T follicular helper cell (primary cell): Measurements from ENCODE around the gene RBM17.
"Not testable (repeated sequence)": the region's sequence is repeated elsewhere in the genome, so short reads cannot be mapped to it uniquely, and the experiment has no call there.

ENCODE experiments used
- DNase-seq: peaks from one replicate; pipeline ENCODE4 v3.0.0-alpha.2; 2020; ENCODE audit warnings: low read depth

The RBM17 gene

DNA sequence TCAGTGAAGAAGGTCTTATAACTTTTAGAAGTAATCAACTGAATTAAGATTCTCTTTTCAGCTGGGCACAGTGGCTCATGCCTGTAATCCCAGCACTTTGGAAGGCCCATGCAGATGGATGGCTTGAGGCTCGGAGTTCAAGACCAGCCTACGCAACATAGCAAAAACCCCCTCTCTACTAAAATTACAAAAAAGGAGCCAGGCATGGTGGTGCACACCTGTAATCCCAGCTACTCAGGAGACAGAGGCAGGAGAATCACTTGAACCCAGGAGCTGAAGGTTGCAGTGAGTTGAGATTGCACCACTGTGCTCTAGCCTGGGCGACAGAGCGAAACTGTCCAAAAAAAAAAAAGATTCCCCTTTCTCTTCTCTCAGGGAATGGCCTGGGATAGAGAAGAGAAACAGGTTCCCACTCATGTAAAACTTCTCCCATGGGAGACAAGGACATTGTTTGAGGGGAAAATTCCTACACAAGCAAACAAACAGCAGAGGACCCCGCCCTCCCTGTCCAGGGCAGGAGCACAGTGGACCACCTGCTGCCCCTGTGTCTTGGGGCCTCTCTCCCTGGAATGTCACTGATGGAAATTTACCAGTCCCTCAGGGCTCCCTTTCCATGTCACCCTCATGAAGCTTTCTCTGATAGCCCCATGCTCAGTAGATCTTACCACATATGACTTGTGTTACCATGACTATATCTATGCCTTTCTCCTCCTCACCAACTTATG is 32.3 kb upstream of the RBM17 start:
- no peak for DNase-seq

DNA sequence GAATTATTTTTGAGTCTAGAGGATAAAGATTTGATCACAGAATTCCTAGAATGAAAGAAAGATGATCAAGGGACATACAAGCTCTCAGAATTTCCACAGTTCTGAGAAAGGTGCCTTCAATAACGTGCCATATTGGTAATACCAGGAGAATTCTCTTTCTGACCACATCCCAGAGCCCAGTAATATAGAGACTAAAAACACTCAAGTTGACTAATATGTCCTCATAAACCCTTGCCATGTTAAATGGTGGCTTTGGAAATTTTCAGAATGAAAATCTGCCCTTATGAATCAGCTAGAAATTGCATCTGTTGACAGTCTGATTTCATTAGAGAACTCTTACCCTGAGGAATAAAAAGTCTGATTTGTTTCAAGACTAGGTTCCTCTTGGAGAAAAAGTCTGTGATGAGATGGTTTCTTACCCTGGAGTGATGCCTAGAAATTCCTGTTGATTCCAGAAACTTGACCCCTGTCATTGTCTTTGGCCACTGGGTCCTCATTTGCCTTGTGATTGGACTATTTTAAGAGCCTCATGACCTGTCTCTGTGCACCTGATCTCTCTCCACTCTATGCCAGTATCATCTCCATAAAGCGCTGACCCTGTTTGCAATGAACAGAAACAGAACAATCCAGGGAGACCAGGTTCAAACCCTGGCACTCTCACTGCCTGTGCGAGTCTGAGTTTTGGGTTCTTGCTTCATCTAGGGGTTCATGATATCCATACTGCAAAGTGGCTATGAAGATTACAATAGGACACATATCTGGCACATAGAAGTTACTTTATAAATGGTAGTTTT is 30.0 kb upstream of the RBM17 start:
- DNase-seq = no peak

DNA sequence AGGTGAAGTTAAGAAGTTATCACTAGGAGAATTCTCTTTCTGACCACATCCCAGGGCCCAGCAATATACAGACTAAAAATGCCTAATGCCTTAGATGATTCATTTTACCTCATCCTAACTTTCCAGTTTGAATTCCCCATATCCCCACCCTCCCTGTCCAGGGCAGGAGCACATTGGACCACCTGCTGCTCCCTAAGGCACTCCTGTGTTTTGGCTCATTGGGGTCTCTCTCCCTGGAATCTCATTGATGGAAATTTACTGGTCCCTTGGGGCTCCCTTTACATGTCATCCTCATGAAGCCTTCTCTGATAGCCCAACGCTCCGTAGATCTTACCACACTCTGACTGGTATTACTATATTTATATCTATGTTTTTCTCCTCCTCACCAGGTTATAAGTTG is 29.3 kb upstream of the RBM17 start:
- DNase-seq = no peak

DNA sequence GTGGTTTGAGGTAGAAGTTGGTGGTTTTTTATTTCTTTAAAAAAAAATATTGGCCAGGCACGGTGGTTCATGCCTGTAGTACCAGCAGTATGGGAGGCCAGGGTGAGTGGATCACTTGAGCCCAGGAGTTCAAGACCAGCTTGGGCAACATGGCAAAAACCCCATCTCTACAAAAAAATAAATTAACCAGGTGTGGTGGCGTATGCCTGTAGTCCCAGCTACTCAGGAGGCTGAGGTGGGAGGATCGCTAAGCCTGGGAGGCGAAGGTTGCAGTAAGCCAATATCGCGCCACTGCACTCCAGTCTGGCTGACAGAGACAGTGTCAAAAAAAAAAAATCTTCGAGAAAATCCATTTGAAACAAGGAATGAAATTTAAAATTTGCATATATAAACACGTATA is 27.8 kb upstream of the RBM17 start:
- DNase-seq = no peak

DNA sequence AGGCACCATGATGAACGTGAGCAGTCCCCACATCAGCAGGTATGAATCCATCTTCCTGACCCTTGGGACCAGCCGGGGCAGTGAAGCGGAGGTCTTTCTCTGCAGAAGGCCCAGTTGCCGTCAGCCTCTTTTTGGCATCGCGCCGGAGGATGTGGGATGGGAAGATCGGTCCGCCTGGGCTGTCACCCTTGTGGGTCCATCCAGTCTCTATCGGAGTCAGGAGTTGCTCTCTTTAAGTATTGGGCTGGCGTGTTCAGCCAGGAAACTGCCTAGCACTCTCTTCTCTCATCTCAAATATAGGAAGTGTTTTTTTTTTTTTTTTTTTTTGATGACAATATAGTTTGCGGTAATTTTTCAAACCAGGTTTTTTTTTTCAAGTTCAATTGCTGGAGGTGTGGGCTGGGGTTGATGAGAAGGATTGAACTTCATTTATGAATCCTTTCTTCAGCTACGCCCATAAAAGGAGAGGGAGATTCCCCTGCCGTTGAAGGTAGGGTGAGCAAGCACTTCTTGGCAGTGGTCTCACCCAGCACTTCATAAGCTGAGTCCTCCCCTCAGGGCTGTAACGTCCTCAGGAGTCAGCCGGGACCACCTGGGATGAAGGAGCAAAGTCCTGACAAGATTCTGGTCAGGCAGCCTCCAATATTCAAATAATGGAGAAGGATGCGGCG is 26.6 kb upstream of the RBM17 start, which contains the start of gene IL2RA:
IL2RA (minus strand) TSS at position 267 of the 671 bp plus-strand sequence; CDS start at position 51, 216 bp downstream.
- peak; percentile 42 for DNase-seq

DNA sequence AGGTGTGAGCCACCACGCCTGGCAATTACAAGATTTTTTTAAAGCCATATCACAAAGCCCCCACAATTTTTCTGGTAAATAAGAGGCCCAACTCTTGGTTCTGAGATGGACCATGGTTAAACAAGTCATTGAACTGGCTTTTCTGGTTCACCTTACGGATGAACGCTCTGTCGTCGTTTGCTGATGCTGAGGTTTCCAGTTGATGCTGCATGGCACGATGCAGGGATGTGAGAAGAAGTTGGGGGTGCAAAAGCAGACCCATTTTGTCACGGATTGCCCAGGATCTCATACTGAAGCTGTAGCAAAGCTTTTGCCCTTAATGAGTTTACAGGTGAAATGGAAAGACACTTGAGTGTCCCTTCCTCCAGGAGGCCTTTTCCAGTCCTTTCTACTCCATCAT is 24.7 kb upstream of the RBM17 start:
- no peak for DNase-seq

DNA sequence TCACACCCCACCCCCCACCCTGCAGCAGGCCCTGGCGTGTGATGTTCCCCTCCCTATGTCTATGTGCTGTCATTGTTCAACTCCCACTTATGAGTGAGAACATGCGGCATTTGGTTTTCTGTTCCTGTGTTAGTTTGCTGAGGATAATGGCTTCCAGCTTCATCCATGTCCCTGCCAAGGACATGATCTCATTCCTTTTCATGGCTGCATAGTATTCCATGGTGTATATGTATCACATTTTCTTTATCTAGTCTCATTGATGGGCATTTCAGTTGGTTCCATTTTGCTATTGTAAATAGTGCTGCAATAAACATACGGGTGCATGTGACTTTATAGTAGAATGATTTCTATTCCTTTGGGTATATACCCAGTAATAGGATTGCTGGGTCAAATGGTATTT is 24.1 kb upstream of the RBM17 start:
- DNase-seq = not testable (repeated sequence)

DNA sequence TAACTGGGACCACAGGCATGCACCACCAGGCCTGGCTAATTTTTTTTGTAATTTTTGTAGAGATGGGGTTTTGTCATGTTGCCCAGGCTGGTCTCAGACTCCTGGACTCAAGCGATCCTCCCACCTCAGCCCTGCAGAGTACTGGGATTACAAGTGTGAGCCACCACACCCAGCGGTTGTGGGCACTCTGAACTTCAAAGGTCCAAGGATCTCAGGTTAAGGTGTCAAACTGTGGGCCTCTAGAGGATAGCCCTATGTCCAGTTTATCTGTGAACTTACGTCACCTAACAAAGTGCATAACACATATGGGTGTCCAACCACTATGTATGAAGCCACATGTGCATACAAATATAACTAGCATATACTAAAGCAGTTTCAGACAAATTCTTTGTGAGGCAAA is 23.4 kb upstream of the RBM17 start:
- DNase-seq = no peak

DNA sequence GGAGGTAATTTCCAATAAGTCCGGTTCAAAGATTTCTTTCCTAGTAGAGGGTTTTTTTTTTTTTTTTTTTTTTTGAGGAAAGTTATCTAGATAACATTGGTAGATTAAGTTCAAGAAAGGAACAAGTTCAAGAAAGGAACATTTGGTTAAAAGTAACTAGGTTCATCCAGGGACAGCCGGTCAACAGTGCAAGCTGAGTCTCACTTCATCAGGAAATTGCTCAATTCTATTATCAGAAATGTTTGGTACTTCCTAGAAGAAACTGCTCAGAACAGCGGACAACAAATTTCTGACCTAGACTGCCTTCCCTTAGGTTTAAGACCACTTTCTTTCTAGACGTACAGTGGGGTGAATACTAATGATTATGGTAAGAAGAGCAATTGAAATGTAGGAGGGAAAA is 23.0 kb upstream of the RBM17 start:
- no peak for DNase-seq

DNA sequence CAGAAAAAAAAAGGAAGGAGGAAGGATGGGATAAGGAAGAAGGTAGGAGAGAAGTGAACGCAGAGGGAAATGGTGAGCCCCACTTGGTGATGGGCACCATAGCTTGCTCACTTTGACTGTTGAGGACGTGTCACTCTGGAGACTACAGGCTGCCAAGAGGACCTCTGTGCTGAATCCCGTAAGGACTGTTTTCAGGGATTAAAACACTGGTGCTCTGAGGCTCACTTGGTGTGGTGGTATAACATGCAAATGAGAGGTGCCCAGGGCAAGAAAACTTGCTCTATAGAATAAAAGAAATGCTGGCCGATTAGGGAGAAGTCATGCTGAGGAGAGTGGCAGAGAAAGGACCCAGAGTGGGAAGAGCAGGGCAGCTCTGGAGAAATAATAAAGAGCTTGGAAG is 21.4 kb upstream of the RBM17 start:
- no peak for DNase-seq

DNA sequence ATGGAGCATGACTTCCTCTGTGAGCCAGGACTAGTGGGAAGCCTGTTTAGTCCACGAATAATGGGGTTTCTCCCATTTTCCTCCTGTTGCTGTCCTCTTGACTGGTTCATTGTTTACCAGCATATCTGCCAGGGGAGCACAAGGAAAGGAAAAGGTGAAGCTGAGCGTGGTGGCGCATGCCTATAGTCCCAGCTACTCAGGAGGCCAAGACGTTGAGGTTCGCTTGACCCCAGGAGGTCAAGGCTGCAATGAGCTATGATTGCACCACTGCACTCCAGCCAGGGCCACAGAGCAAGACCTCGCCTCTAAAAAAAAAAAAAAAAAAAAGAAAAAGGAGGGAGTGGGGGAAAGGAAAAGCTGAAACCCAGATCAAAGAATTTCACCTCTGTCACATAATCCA is 20.8 kb upstream of the RBM17 start:
- DNase-seq = no peak

DNA sequence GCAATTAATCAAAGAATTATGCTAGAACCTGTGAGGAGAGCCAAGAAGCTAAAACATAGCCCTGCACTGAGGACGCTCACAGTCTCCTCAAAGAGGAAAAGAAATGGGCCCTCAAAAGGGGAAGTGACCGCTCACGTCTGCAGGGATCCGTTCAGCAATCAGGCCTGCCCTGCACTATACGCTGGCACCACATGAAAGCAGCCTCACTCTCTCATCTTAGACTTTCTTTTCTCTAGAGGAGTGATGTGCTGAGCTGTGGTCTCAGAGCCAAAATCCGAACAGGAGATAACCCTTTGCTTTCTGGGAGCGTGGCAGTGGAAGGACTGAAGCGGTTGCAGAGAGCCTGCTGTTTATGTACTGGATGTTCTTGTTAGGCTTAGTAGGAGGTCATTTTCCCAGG is 20.4 kb upstream of the RBM17 start:
- no peak for DNase-seq

DNA sequence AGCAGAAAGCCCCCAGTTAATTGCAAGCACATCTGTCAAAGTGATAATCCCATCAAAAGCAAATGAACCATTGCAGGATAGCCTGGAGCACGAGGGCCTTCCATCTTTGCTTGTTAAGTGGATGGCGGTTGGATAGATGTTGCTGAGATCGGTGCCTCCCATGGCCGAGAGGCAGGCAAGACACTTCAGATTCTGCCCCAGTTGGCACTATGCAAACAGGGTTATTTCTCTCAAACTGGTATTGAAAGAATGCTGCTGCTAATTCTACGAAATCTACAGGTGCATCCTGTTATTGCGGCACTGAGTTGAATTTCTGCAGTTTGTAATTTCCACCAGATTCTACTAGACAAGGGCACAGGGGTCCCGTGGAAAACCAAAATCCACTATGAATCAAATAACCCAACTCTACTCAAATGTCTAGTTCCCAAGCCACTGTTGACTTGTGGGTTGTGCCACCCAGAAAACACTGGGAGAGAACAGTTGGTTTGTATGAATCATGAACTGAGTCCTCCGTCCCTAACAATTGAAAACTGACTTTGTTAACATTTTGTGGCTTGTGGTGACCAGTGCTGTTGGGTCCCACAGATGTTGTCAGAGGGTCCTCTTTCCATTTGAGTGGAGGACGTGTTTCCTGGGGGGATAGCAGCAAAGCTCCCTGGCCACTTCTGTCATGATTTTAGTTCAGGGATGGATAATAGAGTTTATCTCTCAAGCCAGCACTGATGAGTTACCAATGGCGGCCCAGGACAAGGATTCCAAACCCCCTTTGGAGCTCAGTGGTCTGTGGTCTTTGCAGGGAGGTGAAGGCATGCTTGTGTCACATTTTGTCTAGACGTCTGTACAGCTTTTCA is 19.5 kb upstream of the RBM17 start:
- no peak for DNase-seq

DNA sequence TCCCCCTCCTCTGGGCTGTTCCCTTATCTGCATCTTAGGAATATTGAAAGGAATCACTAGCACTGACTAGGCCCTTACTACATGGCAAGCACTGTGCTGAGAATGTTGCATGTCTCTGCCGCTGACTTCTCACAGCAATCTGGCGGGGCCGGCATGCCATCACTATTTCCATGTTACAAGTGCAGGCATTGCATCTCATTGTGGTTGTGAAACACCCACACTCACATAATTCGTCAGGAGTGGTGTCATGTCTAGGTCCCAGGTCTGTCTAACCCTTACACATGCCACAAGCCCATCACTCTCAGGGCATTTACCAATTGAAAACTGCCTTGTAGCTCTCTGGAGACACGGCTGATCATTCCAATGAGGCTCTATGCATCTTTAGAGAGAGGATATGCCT is 18.2 kb upstream of the RBM17 start:
- no peak for DNase-seq

DNA sequence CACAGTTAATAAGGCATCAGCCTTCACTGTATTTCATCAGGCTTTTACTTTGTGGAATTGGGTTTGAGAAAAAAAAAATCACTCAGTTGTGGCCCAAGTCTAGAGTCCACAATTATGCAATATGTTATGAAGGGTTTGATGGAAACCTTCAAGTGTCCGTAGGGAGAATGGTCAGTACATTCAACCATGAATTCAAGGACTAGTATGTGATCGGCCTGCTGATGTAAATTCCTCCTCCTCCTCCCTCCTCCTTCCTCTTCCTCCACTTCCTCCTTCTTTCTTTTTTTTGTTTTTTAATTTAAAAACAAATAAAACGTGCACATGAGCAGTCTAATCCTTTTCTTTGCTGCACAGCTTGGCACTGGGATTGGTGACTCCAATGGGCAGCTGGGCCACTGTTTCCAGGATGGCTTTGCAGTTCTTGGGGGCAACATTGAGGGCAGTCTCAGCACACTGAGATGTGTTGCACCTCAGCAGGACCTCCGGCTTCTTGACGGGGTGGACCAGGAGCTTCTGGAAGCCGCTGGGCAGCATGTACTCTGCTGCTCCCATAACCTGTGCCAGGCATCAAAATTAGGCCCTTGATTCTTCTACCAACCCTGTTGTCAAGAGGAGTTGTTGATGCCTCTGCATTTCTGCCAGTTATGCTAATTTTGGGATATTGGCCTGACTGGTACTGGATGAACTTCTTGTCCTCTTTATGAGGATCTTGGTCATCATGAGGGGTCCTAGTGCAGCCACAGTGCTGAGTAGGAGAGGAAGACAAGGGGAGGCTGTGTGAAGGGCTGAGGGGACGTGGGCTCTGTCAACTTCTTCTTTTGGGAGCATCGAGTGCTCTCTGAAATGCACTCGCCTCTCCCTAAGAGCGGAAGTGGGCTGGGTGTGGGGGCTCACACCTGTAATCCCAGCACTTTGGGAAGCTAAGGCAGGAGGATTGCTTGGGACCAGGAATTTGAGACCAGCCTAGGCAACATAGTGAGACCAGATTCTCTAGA is 17.4 kb upstream of the RBM17 start:
- no peak for DNase-seq

DNA sequence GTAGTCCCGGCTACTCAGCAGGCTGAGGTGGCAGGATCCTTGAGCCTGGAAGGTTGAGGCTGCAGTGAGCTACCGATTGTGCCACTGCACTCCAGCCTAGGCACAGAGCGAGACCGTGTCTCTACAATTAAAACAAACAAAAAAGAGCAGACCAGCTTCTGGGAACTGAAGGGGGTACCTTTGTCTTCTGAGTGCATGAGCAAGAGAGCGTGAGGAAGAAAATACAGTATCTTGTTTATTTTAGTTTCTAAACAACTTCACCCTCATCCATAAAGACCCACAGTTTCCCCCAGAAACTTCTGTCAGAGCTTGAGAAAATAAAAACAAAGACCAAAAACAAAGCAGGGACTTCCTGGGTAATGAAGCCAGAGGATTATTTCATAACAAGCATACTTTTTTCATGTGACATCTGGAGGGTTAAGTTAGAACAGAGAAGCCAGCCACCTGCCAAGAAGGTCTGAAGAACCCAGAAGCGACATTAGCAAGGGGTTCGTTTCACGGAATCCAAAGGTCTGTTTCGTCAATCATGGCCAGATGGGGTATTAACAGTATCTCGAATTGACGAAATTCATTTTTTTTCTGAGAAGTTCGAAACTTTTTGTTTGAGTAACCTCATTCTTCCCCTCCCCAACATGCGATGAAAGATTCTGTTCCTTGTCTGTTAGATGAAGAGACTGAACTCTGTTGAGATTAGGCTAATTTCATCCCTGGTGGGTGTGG is 16.5 kb upstream of the RBM17 start:
- DNase-seq = no peak

DNA sequence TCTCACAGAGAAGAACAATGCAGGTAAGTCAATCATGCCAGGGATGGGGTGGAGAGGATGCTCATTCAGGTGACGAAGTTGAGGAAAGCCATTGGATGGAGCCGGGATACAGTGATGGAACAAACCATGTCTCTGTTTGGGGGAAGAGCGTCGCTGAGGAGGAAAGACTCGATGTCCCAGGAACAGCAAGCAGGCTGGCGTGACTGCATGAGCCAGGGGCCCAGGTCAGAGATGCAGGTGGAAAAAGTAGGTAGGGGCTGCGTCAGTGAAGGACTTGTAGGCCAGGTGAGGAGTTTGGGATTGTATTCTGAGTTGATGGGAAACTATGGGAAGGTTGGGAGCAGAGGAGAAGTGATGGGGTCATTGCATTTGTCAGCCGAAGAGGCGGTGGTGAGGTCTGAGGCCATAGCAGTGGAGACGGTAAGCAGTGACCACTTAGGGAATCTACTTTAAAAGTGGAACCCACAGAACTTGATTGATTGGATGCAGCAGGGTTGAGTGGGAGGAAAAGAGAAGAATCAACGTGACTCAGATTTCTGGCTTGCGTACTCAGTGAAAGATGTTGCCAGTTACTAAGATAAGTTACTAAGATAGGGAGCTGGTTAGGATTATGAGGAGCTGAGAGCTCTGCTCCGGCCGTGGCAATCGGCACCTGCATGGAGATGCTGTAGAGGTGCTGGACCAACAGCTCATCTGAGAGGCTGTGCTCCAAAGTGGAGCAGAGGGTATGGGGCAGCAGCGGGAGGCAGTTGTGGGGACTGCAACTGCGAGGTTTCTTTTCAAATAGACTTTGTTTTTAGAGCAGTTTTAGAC is 14.1 kb upstream of the RBM17 start:
- DNase-seq = no peak

DNA sequence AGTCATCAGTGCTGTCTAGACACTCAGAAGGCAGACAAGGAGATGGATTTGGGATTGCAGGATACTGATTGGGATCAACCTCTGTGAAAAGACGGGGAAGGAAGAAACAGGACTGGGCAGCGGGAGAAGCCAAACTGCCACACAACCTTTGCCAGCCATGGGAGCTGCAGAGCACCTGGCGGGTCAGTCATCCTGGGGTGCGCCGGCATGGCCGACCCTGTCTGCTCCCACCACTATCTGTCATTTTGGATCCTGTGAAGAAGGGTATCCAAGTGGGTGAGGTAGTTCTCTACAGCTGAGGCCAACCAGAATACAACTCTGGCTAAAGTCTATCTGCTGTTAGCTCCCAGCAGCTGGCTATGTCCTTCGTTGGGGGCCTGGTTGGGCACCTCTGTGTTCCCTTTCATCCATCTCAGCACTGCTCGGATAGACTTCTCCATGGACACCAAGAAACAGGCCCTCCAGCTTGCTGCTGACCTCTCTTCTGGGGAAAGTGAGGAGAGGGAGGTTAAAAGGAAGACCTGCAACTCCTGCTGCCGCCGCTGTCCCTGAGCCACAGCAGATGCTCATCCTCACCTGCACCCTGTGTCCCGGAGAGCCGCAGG is 11.7 kb upstream of the RBM17 start:
- DNase-seq = no peak

DNA sequence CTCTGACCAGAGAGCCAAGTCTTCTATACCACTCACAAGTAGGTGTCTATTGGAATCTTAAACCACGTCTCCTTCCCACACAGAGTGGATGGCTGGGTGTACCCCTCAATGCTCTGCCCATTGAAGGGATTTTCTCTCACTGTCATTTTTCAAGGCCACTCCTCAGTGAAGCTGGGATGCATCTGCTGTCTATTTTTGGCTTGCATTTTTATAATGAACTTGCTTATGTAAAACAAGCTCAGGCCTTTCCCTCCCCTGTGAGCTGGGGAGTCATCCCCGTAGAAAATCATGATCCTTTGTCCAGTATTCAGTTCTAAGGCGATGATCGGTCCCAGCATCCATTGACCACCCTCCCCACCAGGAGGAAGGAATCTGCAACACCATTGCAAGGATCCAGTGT is 9.8 kb upstream of the RBM17 start:
- DNase-seq = no peak
